ENCODE measurements around the gene KIFBP. TPM values are rescaled to one million over a fixed set of nuclear protein-coding genes. Genes with fewer than 3 reads are reported as not detected.
A peak's percentile ranks its signal among the peaks of the same experiment; 100 is the strongest.
"Not testable (repeated sequence)": the region's sequence is repeated elsewhere in the genome, so short reads cannot be mapped to it uniquely, and the experiment has no call there.

KIFBP gene, protein sequence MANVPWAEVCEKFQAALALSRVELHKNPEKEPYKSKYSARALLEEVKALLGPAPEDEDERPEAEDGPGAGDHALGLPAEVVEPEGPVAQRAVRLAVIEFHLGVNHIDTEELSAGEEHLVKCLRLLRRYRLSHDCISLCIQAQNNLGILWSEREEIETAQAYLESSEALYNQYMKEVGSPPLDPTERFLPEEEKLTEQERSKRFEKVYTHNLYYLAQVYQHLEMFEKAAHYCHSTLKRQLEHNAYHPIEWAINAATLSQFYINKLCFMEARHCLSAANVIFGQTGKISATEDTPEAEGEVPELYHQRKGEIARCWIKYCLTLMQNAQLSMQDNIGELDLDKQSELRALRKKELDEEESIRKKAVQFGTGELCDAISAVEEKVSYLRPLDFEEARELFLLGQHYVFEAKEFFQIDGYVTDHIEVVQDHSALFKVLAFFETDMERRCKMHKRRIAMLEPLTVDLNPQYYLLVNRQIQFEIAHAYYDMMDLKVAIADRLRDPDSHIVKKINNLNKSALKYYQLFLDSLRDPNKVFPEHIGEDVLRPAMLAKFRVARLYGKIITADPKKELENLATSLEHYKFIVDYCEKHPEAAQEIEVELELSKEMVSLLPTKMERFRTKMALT
- total RNA-seq: 15.0 TPM in 2 replicates

DNA sequence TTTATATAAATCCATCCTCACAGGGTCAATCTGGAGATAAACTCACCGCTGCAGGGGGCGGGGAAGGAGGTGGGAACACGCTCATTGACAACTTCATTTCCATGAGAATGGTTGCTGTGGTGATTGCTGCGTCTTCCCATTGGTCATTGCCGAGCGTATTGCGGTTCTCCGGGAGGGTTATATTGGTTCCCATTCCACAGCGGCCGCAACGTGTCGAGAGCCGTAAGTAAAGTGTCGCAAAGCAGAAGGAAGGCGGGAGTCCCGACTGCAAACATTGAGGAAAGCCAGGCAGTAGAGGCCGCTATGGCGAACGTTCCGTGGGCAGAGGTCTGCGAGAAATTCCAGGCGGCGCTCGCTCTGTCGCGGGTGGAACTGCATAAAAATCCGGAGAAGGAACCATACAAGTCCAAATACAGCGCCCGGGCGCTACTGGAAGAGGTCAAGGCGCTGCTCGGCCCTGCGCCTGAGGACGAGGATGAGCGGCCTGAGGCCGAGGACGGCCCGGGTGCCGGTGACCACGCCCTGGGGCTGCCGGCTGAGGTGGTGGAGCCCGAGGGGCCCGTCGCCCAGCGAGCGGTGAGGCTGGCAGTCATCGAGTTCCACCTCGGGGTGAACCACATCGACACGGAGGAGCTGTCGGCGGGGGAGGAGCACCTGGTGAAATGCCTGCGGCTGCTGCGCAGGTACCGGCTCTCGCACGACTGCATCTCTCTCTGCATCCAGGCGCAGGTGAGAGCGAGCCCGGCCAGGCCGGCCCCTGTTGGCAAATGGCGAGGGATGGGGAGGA, at the start of gene KIFBP:
KIFBP (plus strand) TSS at position 274 of the 787 bp plus-strand sequence; CDS start at position 304, 30 bp downstream.
- no peaks in the 10 kb centered on the region for H3K9me3 Mint-ChIP-seq
- peak; percentile 95 for DNase-seq
- intact Hi-C loops (cut with micrococcal nuclease): loop anchor here (1.0 to 10.0 kb wide), 5 partner anchors 9 to 406 kb away; partner anchors contain the start of genes SUPV3L1 and VPS26A
- H3K36me3 Mint-ChIP-seq (ENCODE audit: low read depth): peaks cover 26% of the 10 kb centered on the region
- peak within 1 kb of the TSS; percentile 91 for H3K27ac Mint-ChIP-seq
- H3K27me3 Mint-ChIP-seq: no peaks in the 10 kb centered on the region
- H3K4me3 Mint-ChIP-seq: peak within 1 kb of the TSS; percentile 89
- peaks cover 41% of the 10 kb centered on the region for H3K4me1 Mint-ChIP-seq

DNA sequence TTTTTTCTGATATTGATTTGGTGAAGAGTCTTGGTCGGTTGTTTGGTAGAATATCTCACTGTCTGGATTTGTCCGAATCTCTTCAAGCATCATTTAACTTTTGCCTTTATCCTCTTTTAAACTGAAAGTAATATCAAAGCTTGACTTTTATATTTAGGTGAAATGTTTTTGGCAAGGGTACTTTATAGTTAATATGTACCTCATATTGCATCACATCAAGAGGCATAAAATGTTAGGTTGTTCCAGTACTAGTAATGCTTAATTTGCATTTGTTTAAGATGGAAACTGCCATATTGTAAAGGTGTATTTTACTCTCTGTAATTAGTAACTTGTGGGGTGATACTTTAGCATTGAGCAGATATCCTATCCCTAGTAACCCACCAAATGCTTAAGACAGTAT, 49.7 kb upstream of the KIFBP start:
- intact Hi-C loops (cut with micrococcal nuclease): no loop called here
- Mint-ChIP-seq H3K9me3 (no peaks in the 10 kb centered on the region), H3K27me3 (no peaks in the 10 kb centered on the region), H3K36me3 (ENCODE audit: low read depth) (peaks cover 41% of the 10 kb centered on the region), H3K4me1 (peaks cover 6% of the 10 kb centered on the region), H3K4me3 (no peak overlapping the region), H3K27ac (no peak overlapping the region)
- no peak for DNase-seq

DNA sequence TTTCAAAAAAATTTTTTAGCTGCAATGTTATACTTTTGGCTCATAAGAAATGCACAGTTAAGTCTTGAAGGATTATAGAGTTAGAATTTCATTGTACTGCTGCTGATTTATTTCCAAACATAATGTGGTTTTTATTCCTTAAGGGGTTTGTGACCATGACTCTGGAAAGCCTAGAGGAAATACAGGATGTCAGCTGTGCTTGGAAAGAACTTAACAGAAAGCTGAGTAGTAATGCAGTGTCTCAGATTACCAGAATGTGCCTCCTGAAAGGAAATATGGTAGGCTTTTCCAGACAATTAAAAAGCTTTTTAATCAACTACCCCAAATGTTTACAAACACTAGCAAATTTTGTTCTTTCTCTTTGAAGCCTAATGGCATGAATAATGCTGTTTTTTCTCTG, 47.7 kb upstream of the KIFBP start:
- H3K4me3 Mint-ChIP-seq; H3K4me1 Mint-ChIP-seq; DNase-seq; H3K9me3 Mint-ChIP-seq; intact Hi-C loops (cut with micrococcal nuclease); H3K27me3 Mint-ChIP-seq; H3K27ac Mint-ChIP-seq: not testable (repeated sequence)
- H3K36me3 Mint-ChIP-seq (ENCODE audit: low read depth): peaks cover 37% of the 10 kb centered on the region

DNA sequence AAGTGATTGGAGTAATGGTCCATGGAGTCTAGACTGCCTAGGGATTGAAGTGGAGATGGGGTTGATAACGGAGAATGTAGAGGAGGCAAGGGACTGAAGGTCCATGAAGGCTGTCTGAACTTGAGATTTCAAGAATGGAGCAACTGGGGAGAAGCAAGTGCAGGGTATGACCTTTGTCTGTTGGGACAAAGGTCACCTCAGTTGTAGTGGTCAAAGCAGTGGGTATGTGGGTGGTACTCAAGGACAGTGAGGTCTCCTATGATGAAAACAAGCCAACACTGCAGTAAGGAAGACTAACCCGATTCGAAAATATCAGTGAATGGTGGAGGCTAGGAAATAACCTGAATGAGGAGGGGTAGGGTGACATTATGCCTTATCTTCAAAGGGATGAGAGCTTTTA, 38.0 kb upstream of the KIFBP start:
- Mint-ChIP-seq H3K9me3 (no peaks in the 10 kb centered on the region), H3K4me1 (peaks cover 2% of the 10 kb centered on the region), H3K36me3 (ENCODE audit: low read depth) (peaks cover 29% of the 10 kb centered on the region), H3K27me3 (no peaks in the 10 kb centered on the region), H3K4me3 (no peak overlapping the region), H3K27ac (no peak overlapping the region)
- DNase-seq: no peak
- intact Hi-C loops (cut with micrococcal nuclease): no loop called here

DNA sequence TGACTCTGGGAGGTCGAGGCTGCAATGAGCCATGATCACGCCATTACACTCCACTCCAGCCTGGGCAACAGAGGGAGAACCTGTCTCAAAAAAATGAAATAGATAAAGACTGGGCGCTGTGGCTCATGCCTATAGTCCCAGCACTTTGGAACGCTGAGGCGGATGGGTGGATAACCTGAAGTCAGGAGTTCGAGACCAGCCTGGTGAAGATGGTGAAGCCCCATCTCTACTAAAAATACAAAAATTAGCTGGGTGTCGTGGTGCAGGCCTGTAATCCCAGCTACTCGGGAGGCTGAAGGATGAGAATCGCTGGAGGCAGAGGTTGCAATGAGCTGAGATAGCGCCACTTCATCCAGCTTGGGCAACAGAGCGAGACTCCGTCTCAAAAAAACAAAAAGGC, 33.7 kb upstream of the KIFBP start:
- peak; percentile 56 for DNase-seq
- H3K36me3 Mint-ChIP-seq (ENCODE audit: low read depth): peaks cover 43% of the 10 kb centered on the region
- H3K9me3 Mint-ChIP-seq: no peaks in the 10 kb centered on the region
- intact Hi-C loops (cut with micrococcal nuclease): no loop called here
- no peaks in the 10 kb centered on the region for H3K27me3 Mint-ChIP-seq
- H3K4me1 Mint-ChIP-seq: peaks cover 23% of the 10 kb centered on the region
- peak overlapping the region; percentile 93 for H3K4me3 Mint-ChIP-seq
- H3K27ac Mint-ChIP-seq: peak overlapping the region; percentile 84

DNA sequence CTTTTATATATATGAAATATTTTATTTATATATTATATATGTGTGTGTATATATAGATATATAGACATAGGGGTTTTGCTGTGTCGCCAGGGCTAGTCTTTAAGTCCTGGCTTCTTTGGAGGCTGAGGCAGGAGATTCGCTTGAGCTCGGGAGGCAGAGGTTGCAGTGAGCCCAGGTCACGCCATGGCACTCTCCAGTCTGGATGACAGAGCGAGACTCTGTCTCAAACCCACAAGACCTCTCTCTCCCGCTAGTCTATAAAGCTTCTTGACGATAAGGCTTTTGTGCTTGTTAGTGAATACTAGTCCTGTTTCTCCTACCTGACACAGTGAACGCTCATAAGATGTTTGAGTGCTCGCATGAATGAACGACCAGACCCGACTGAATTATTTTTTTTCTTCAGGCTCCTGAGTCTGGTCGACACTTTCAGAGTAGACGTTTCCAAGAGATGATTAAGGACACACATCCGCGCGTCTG, 33.2 kb upstream of the KIFBP start:
- no peak for DNase-seq
- Mint-ChIP-seq H3K36me3 (ENCODE audit: low read depth) (peaks cover 47% of the 10 kb centered on the region), H3K9me3 (no peaks in the 10 kb centered on the region), H3K4me1 (peaks cover 26% of the 10 kb centered on the region), H3K27ac (peak overlapping the region; percentile 99), H3K4me3 (peak overlapping the region; percentile 93), H3K27me3 (no peaks in the 10 kb centered on the region)
- intact Hi-C loops (cut with micrococcal nuclease): no loop called here

DNA sequence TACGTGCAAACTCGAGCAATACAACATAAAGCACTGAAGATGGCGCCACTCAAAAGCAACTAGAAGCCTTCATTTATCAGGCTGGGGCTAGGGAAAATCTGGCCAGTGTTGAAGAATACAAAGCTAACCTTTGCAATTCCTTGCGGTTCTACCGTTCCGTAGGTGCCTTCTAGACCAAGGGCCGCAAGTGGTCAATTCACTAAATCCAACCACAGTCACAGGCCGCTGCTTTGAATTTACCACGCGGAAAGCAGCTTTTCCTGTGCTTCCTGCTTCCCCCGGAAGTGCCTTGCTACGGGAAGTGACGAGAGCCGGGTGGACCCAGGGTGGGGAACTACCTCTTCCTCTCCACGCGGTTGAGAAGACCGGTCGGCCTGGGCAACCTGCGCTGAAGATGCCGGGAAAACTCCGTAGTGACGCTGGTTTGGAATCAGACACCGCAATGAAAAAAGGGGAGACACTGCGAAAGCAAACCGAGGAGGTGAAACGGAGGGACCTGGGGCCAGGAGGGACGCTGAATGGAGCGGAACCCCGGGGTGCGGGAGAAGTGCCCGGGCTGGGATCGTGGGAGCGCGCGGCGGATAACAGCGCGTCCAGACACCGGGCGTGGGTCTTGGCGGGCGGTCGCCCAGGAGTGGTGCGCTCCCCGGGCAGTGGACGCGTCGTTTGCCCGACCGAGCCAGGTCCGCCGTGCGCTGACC, 32.6 kb upstream of the KIFBP start, which contains the start of gene DDX21:
DDX21 (plus strand) TSS at position 339 of the 701 bp plus-strand sequence; CDS start at position 395, 56 bp downstream.
- no peaks in the 10 kb centered on the region for H3K27me3 Mint-ChIP-seq
- no peaks in the 10 kb centered on the region for H3K9me3 Mint-ChIP-seq
- peak within 1 kb of the TSS; percentile 99 for H3K27ac Mint-ChIP-seq
- intact Hi-C loops (cut with micrococcal nuclease): loop anchor here (1.0 to 2.0 kb wide), 3 partner anchors 55 to 267 kb away; partner anchors contain the start of gene DDX50
- H3K36me3 Mint-ChIP-seq (ENCODE audit: low read depth): peaks cover 52% of the 10 kb centered on the region
- peak within 1 kb of the TSS; percentile 93 for H3K4me3 Mint-ChIP-seq
- peak; percentile 97 for DNase-seq
- peaks cover 26% of the 10 kb centered on the region for H3K4me1 Mint-ChIP-seq

DNA sequence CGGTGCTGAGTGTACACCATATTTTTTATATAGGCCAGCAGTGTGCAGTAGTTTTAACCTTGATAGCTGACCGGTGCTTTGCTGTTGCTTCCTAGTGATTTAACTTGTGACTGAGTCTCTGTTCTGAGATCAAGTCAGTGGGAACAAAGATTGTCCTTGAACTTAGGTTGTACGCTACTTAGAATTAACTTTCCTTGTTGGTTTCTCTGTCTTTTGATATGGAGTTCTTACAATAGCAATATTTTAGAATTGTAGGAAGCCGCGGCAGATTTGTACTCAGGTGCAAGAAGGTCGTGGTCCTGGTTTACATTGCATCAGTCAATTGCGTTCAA, 31.4 kb upstream of the KIFBP start:
- H3K36me3 Mint-ChIP-seq (ENCODE audit: low read depth): peaks cover 62% of the 10 kb centered on the region
- intact Hi-C loops (cut with micrococcal nuclease): loop anchor here (1.0 to 2.0 kb wide), 3 partner anchors 31 to 266 kb away; partner anchors contain the start of gene KIFBP
- H3K9me3 Mint-ChIP-seq: no peaks in the 10 kb centered on the region
- peak overlapping the region; percentile 93 for H3K4me3 Mint-ChIP-seq
- peaks cover 35% of the 10 kb centered on the region for H3K4me1 Mint-ChIP-seq
- no peaks in the 10 kb centered on the region for H3K27me3 Mint-ChIP-seq
- H3K27ac Mint-ChIP-seq: peak overlapping the region; percentile 99
- no peak for DNase-seq

DNA sequence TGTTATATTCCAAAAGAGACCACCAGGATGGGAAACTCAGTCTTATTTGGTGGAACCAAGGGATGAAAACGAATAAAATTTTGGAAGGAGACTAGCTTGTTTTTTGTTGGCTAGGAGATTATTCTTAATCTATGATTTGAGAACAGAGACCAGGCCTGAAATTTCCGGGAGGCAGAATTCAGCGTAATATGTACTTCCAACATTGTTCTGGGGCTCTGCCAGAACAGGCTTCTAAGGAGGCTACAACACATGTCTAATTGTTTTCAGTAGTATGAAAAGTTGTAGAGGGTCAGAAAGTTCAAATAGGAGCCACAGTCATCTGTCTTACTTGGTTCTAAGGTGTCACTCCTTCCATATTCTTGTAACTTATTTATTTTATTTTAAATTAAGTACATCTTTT, 30.9 kb upstream of the KIFBP start:
- peak overlapping the region; percentile 93 for H3K4me3 Mint-ChIP-seq
- peak; percentile 58 for DNase-seq
- no peaks in the 10 kb centered on the region for H3K27me3 Mint-ChIP-seq
- peak overlapping the region; percentile 99 for H3K27ac Mint-ChIP-seq
- intact Hi-C loops (cut with micrococcal nuclease): loop anchor here (1.0 to 2.0 kb wide), 4 partner anchors 19 to 265 kb away; partner anchors contain the start of gene KIFBP
- H3K36me3 Mint-ChIP-seq (ENCODE audit: low read depth): peaks cover 61% of the 10 kb centered on the region
- no peaks in the 10 kb centered on the region for H3K9me3 Mint-ChIP-seq
- peaks cover 36% of the 10 kb centered on the region for H3K4me1 Mint-ChIP-seq

DNA sequence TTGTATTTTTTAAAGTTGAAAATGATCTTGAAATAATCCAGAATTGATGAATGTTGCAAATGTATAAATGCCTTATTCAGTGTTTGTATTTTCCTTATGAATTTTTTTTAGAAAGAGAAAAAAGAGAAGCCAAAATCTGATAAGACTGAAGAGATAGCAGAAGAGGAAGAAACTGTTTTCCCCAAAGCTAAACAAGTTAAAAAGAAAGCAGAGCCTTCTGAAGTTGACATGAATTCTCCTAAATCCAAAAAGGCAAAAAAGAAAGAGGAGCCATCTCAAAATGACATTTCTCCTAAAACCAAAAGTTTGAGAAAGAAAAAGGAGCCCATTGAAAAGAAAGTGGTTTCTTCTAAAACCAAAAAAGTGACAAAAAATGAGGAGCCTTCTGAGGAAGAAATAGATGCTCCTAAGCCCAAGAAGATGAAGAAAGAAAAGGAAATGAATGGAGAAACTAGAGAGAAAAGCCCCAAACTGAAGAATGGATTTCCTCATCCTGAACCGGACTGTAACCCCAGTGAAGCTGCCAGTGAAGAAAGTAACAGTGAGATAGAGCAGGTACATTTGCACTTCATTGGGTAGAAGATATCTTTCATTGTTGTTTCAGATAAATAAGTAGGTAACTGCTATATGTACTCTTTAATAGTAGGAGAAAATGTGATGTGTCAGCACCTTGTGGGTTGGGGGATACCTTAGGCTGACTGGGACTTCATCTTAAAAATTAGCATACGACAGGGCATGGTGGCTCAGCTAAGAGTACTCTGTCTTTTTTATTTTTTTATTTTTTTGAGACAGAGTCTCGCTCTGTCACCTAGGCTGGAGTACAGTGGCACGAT, 28.7 kb upstream of the KIFBP start:
- intact Hi-C loops (cut with micrococcal nuclease): loop anchor here (2.0 kb wide), 1 partner anchor 17 kb away; no protein-coding TSS in a partner anchor
- peaks cover 36% of the 10 kb centered on the region for H3K4me1 Mint-ChIP-seq
- peaks cover 75% of the 10 kb centered on the region for H3K36me3 Mint-ChIP-seq (ENCODE audit: low read depth)
- H3K4me3 Mint-ChIP-seq: peak overlapping the region; percentile 78
- H3K9me3 Mint-ChIP-seq: no peaks in the 10 kb centered on the region
- H3K27ac Mint-ChIP-seq: peak overlapping the region; percentile 75
- DNase-seq: peak; percentile 25
- no peaks in the 10 kb centered on the region for H3K27me3 Mint-ChIP-seq

DNA sequence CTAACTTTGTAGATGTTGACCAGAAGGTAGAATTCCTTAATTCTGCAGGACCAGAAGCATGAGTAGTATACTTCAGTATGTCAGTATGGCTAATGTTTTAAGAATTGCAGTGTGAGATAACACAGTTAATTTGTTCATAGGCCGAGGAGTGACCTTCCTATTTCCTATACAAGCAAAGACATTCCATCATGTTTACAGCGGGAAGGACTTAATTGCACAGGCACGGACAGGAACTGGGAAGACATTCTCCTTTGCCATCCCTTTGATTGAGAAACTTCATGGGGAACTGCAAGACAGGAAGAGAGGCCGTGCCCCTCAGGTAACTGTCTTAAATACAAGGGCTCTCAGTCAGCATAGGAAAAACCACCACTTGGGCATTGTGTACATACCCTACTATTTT, 25.5 kb upstream of the KIFBP start:
- no peaks in the 10 kb centered on the region for H3K27me3 Mint-ChIP-seq
- peaks cover 32% of the 10 kb centered on the region for H3K4me1 Mint-ChIP-seq
- no peaks in the 10 kb centered on the region for H3K9me3 Mint-ChIP-seq
- DNase-seq: peak; percentile 25
- intact Hi-C loops (cut with micrococcal nuclease): no loop called here
- no peak overlapping the region for H3K27ac Mint-ChIP-seq
- no peak overlapping the region for H3K4me3 Mint-ChIP-seq
- H3K36me3 Mint-ChIP-seq (ENCODE audit: low read depth): peaks cover 80% of the 10 kb centered on the region

DNA sequence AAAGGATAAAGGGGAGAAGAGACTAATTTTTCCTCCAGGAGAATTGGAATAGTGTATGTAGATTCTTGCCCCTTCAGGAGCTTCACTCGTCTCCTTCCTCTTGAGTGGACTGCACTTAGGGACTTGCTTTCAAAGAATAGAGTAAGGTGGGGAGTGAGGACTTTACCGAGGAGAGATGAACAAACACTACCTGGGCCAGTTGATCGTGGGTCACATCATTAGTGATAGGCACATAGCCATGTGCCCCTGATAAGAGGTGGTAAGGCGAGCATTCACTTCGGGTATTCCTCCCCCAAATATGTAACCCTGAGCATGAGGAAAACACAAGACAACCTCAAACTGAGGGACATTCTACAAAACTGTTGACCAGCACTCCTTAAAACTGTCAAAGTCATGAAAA, 14.6 kb upstream of the KIFBP start:
- no peak overlapping the region for H3K4me3 Mint-ChIP-seq
- peaks cover 69% of the 10 kb centered on the region for H3K36me3 Mint-ChIP-seq (ENCODE audit: low read depth)
- peaks cover 15% of the 10 kb centered on the region for H3K4me1 Mint-ChIP-seq
- intact Hi-C loops (cut with micrococcal nuclease): loop anchor here (5.0 to 10.0 kb wide), 2 partner anchors 67 to 219 kb away; no protein-coding TSS in a partner anchor
- DNase-seq: no peak
- H3K27me3 Mint-ChIP-seq: no peaks in the 10 kb centered on the region
- H3K9me3 Mint-ChIP-seq: no peaks in the 10 kb centered on the region
- no peak overlapping the region for H3K27ac Mint-ChIP-seq
